HG03159 (cell line): ENCODE data around the gene PRICKLE3.
"Not testable (repeated sequence)": the region's sequence is repeated elsewhere in the genome, so short reads cannot be mapped to it uniquely, and the experiment has no call there.

Experiments used
- ATAC-seq: cut with Tn5 transposase; IDR thresholded peaks from one replicate; pipeline ENCODE4 v1.9.1; 2021; ENCODE audit warnings: mild to moderate bottlenecking, moderate library complexity; ENCODE audit not compliant: unreplicated experiment

The PRICKLE3 gene

DNA sequence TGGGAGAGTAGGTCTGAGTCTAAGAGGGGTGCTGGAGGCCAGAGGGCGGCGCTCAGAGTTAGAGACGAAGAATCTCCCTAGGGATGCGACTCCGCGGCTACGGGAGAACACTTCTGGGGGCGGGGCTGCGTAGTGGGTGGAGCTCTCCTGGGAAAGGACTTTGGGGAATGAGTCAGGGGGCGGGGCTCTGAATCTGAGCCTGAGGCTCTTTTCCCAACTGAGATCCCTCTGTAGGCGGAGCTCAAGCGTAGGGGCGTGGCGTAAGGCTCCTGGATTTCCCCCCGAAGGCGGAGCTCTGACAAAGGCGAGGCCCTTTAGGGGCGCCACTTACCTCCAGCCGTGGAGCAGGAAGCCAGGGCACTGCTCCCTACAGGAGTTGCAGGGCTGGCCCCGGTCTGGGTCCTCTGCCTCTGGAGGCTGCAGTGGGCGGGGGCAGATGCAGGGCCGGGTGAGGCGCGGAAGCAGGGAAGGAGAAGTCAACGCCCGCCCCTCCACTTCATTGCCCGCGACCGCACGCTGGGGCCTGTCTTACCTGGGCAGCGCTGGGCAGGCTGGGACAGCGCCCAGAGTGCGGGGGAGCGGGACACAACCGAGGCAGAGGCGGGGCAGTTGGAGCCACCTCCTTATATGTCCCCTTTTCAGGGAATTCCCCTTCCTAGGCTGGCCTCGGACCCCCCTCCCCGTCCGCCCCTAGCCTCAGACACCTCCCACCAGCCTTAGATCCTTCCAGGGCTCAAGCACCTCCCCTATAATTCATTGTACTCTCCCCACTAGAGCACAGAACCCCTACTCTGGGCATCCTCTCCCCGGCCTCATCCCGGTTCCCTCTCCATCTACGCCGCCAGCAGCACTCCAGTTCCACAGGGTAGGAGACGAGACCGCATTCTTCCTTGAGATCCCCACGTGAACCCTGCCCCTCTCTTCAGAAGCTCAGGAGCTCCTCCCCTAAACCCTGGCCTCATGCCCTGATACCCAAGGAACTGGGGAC lies 1.6 kb downstream of the PRICKLE3 start:
- ATAC-seq, result no peak

DNA sequence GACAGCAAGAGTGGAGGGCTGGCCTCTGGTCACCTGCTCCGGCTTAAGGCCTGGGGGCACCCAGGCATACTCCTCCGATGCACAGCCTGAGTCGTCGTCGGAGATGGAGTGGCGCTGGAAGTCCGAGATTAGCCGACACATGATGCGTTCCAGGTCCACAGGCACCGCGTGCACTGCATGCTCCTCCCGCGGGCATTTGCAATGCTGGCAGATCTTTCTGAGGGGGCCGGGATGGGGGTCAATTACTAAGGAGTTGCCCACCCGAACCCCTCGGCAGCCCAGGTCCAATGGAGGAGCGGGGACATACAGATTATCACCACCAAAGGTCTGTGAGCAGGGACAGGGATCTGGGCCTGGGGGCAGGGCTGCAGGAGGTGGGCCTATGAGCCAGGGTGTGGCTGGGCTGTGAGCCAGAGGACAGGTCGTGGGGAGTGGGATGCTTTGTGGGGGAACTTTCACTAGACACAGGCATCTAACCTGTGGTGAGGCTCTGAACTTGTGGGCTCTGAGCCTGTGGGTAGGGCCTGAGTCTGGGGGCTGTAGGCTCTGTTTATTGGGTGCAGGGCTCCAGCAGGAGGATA lies 2.4 kb downstream of the PRICKLE3 start:
- no peak for ATAC-seq

DNA sequence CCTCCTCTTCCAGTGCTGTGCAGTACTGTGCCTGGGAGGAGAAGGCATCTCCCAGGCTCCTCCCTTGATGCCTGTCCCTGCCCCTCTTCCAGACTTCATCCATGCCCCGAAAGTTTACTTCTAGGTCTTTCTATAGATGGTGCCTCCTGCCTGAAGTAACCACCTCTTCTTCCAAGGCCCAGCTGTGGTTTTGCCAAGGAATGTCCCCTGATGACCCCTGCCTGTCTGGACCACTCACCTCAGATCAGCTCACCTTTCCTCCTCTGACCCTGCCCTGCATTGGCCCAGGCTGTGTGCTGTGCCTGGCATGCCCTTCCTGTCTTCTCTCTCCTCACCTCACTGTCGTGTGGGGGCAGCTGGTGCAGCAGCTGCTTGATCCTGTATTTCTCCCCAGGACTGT lies 6.8 kb downstream of the PRICKLE3 start:
- no peak for ATAC-seq

DNA sequence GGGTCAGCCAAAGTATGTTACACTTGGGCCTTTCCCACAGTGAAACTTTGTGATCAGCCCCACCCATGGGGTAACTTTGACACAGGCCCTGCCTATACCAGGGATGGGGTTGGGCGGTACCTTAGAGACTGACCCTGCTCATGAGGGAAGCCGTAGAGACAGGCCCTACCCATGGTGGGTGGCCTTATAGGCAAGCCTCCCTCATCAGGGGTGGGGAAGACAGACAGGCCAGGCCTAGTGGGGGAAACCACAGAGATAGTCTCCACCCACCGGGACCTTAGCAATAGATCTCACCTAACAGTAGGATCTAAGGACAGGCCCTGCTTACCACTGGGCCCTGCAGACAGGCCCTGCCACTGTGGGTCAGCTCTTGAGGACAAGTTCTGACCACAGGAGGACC lies 7.6 kb downstream of the PRICKLE3 start:
- no peak for ATAC-seq

DNA sequence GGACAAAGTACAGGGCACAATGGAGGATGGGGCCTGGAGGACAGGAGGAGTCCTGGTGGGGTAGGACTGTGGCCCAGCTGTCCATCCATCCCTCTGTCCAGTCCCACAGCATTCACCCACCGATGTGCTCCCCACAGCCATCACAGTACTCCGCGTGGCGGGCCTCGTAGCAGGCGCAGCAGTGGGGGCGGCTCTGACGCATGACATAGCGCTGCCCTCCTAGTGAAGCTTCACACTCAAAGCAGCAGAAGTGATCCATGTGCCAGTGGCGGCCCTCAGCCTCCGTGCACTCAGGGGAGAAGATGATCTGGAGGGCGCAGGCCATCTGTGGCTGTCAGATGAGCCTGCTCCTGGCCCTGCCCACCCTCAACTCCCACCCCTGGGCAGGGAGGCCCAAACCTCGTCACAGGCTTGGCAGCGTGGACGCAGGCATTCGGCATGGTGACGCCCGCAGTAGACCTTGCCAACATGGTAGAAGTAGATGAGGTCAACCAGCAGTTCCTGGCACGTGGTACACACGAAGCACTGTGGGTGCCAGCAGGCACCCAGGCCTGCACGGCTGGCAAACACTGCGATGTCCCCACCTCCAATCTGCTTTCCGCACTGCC lies 8.2 kb downstream of the PRICKLE3 start:
- no peak for ATAC-seq

DNA sequence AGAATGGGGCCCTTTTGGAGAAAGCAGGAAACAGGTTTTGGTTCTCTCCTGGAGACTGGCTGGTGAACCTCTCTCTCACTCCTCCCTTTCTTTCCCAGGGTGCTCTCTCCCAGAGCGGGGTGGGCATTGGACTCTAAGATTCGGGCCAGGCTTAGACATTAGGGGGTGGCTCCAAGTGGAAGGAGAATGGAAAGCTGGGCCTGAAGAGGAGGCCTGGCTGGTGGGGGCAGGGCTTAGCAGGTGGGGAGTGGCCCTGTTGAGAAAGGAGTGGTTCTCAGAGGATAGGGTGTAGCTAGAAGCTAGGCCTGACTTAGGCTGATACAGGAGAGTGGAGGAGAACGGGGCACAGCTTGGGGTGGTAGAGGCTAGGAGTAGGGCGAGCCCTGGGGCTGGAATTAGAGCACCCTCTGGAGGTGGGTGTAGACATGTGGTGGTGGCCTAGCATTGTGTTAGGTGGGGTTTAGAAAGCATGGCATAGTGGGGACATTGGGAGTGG lies 8.8 kb downstream of the PRICKLE3 start:
- ATAC-seq, result no peak

DNA sequence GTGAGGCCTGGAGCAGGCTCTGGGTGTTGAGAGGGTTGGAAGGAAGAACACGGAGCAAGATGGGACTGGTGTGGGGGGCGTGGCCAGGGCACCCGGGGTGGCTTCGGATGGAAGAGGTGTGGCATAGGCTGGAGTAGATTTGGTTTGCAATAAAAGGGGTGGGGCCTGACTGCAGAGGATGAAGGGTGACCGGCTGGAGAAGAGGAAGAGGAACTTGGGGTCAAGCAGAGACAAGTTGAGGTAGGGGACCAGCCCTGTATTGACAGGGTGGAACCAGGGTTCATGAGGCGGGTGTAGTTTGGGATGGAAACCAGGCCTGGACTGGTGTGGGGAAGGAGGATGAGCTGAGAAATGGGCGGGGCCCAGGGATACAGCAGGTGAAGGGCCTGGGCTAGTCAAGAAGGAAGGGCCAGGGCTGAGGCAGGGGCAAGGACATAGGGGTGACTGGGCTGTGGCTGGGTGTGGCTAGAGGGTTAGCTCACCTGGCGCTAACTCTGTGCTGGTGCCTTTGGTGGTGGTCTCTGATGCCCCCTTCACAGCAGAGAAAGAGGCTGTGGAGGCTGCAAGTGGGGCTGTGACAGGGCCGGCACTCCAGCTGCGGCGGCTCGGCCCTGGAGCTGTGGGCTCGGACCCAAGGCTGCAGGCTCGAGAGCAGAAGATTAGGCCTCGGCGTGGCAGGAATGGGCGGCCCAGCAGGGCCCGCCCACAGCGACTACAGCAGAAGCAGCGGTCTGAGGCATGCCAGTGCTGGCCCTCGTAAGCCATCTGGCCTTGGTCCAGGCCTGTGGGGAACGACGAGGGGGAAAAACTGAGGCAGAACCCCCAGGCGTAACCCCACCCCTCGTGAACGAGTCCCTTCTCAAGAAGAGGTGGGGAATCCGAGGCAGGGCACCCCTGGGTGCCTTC lies 9.5 kb downstream of the PRICKLE3 start:
- ATAC-seq, result no peak

DNA sequence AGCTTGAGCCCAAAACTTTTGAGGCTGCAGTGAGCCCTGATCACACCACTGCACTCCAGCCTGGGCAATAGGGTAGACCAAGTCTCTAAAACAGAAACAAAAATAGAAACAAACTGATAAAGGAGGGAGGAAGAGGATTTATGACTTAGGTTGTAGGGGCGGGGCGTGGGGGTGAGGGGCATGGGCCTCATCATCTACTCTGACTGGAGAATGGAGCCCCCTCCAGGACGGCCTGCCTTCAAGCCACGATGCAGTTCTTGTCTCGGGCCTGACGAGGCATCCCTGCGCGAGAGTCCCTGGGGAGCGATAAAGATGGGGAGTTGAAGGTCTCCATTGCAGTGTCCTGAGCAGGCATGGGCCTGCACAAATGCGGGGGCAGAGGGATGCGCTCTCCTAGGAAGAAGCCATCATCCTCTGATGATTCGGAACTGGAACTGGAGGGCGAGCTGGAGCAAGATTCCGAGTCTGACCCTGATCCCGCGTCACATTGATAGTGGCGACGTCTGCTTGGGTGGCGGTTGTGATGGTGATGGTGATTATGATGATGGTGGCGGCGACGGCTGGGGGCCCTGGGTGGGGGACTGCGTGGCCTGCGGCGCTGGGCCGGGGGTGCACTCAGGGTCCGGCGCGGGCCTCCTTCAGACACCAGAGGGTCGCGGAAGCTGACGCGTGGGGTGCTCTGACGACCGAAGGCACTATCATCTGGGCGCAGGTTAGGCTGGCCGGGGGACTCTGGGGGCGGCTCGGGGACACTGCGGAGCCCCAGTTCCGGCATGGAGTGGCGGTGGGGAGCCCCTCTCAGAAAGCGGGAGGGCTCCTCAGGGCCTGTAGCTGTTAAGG lies 10.5 kb downstream of the PRICKLE3 start:
- no peak for ATAC-seq

DNA sequence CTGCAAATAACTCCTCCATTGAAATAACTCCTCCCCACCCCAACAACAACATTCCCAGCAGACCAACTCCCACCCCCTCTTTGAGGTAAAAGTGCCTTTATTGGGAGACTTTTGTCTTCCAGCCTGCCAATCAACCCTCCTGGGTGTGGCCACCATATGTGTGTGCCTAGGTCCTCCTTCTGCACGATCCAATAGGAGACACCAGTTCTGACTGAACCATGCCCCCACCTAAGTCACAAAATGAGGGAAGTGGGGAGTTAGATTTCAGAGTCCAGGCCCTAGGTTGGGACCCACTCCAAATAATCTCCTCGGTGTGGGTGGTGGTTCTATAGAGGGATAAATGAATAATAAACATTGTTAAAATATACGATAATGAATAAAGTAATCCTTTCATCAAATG lies 11.4 kb downstream of the PRICKLE3 start:
- no peak for ATAC-seq

DNA sequence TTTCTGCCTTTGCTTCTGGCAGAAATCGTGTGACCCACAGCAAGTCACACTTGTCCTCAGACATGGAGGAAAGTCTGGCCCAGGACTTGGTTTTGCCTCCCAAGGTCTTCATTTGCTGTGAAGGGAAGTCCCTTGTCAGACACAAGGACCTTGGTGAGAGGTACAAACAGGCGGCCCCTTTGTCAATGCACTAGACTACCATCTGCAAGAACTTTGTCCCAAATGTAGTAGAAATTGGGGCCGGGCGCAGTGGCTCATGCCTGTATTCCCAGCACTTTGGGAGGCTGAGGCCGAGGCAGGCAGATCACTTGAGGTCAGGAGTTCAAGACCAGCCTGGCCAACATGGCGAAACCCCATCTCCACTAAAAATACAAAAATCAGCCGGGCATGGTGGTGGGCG lies 12.6 kb downstream of the PRICKLE3 start:
- not testable (repeated sequence) for ATAC-seq

DNA sequence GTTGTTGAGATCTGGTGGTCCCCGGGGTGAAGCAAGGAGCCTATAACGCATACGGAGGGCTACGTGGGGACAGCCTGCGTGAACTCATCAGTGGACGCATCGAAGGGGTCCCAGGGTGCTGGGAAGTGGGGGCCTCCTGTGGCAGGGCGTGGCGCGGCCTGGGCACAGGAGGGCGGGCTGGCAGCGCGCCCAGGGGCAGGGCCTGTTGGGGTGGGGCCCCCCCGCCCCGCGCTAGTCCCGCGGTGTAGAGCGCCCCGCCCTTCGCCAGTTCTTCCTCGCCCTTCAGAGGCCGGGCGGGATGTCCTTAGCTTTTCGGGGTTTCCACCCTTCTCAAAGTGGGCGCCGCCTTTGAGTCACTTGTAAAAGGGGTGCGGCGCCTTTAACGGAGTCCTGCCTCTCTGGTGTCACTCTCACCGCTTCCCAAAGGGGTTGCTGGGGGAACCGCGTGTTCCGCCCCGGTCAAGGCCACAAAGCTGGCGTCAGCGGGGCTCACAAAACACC lies 13.8 kb downstream of the PRICKLE3 start:
- ATAC-seq, result peak; percentile 68

DNA sequence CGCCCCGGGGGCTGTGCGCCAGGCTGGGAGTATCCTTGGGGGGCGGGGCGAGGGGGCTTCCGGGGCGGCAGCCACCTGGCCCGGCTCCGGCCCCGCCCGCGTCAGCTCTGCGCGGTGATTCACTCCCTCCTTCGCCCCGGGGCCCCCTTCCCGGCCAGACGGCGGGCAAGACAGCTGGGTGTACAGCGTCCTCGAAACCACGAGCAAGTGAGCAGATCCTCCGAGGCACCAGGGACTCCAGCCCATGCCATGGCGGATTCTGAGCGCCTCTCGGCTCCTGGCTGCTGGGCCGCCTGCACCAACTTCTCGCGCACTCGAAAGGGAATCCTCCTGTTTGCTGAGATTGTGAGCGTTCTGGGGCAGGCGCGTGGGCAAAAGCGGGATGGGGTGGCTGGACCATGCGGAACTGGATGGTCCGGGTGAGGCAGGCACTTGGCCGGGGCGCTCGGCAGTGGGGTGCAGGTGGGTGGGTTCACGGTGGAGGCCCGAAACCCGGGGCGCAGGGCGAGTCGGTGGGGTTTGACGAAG lies 14.4 kb downstream of the PRICKLE3 start, which contains the start of gene PLP2:
Gene PLP2 (plus strand): TSS at position 147 of the 528 bp plus-strand sequence. CDS start 103 bp downstream, at position 250.
- no peak for ATAC-seq

DNA sequence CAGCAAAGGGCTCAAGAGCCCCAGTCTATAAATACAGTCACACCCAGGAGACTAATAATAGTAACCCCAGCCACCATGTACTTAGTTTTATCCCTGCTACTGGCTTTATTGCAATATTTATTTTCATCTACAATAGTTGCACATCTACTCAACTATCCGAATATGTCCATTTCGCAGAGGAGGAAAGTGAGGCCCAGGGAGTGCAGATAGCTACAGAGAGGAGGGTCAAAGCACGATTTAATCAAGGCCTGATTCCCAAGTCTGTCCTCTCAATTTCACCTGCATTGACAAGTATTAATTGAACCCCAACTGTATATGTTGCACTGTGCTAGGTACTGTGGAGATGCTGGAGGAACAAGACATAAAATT lies 18.4 kb downstream of the PRICKLE3 start:
- ATAC-seq, result no peak

DNA sequence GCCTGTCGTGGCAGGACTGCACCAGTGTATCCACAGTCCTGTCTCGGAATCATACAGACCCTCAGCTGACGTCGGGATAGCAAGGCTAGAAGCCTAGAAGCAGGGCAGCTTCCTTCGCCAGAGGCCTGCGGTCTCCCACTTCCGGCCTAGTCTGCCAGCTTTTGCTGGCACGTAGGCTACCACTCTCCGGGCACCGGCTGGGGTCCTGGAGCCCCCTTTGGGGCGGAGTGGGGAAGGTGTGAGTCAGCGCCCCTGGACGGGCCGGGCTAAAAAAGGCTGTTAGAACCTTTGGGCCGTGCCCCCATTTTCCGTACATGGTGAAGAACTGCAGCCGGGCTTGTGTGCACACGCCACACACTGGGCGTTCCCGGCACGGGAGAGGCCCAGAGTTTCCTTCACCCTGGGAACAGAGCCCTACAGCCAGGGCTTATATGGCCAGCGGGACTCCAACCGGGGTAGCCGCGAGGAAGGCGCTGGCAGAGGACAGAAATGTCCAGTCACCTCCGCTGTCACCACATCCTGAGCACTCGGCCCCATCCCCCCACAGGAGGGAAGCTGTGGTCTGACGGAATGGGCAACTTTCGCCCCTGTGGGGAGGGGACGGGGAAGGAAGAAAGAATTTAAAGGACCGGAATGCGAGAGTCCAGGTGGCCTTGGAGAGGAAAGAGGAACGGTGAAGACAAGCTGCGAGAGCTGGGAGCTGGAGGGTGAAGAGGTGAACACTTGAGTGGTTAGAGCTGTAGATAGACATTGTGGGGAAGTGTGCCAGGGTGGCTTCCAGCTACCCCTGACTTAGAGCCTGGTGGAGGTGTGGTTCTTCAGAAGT lies 19.0 kb downstream of the PRICKLE3 start:
- peak; percentile 11 for ATAC-seq

DNA sequence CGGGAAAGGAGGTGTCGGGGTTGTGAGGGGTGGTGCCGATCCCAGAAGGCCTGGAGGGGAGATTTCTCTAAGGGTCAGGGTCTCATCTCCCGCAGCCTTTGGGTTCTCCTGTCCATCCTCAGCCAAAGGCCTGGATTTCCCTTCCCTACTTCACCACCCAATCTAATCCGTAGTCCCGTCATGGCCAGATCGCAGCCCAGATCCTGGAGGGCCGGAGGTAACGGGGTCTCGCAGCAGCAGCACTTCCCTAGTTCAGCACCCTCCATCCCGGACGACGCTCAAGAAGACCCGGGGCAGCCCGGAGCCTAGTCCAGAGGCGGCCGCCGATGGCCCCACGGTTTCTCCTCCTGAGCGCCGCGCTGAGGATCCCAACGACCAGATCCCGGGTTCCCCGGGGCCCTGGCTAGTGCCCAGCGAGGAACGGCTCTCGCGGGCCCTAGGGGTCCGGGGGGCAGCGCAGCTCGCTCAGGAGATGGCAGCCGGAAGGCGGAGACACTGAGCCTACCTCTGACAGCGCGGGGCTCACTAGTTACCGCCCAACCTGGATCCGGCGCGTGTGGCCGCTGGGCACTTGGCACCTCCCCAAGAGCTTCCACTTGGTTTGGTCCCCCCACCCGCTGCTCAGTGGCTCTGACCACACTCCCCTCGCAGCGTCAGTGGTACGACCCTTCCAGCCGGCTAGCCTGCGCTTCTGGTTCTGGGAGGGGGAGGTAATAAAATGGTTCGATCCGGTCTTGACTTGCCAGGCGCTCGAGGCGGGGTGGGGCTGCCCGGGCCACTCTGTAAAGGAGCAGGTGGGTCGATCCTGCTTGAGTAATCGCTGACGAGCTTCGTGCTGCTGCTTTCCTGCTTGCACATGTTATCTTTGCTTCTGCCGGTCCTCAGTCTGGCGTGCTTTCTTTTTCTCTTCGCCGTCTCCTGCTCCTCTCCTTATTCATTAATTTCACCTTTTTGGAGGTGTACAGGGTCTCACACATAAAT lies 20.0 kb downstream of the PRICKLE3 start:
- peak; percentile 40 for ATAC-seq

DNA sequence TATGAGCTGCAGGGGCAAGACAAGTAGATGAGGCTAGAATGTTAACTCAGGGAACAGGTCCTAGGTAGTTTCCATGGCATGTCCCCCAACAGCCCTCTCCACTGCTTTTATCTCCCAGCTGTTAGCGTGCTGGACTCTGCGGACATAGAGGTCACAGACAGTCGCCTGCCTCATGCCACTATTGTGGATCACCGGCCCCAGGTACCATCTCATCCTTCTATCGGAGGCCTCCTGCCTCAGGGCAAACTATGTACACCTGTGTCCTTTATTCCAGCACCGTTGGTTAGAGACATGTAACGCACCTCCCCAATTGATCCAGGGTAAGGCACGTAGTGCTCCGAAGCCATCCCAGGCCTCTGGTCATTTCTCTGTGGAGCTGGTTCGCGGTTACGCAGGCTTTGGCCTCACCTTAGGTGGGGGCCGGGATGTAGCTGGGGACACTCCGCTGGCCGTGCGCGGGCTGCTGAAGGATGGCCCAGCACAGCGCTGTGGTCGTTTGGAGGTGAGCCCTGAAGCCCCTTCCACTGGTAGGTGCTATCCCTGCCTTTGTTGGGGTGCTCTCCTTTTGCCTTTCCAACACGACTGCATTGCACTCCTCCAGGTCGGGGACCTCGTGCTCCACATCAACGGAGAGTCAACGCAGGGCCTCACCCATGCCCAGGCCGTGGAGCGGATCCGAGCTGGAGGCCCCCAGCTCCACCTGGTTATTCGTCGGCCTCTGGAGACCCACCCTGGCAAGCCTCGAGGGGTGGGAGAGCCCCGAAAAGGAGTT lies 21.4 kb downstream of the PRICKLE3 start:
- ATAC-seq, result no peak
